HS-5 (cell line): ENCODE data around the gene UBL4B.
"Not testable (repeated sequence)": the region's sequence is repeated elsewhere in the genome, so short reads cannot be mapped to it uniquely, and the experiment has no call there.

Experiments
- DNase-seq: peaks from one replicate; pipeline ENCODE4 v3.0.0-alpha.2; 2012; ENCODE audit warnings: low read depth

Gene UBL4B

GRCh38 chr1:110112143-110112542, at the start of gene UBL4B:
UBL4B (plus strand) TSS chr1:110112443; CDS start chr1:110112535, 92 bp downstream.
- DNase-seq = no peak

GRCh38 chr1:110062612-110063011, 49.6 kb upstream of the UBL4B start:
- DNase-seq = no peak

- no peak for DNase-seq
Measured at GRCh38 chr1:110063781-110064180, 48.5 kb upstream of the UBL4B start.

GRCh38 chr1:110064576-110065337, 47.5 kb upstream of the UBL4B start:
- DNase-seq = no peak

- DNase-seq = no peak
Measured at GRCh38 chr1:110065841-110066240, 46.4 kb upstream of the UBL4B start.

GRCh38 chr1:110067479-110067892, 44.8 kb upstream of the UBL4B start:
- DNase-seq = no peak

- DNase-seq = no peak
Measured at GRCh38 chr1:110067893-110068645, 44.2 kb upstream of the UBL4B start.

- no peak for DNase-seq
Measured at GRCh38 chr1:110068646-110069403, 43.4 kb upstream of the UBL4B start.

GRCh38 chr1:110069404-110070281, 42.6 kb upstream of the UBL4B start:
- DNase-seq = no peak

GRCh38 chr1:110070282-110070669, 42.0 kb upstream of the UBL4B start:
- no peak for DNase-seq

- no peak for DNase-seq
Measured at GRCh38 chr1:110070671-110071242, 41.5 kb upstream of the UBL4B start, which contains the start of gene ALX3. ALX3 (minus strand) TSS chr1:110070672; CDS start chr1:110070612, 60 bp downstream.

- no peak for DNase-seq
Measured at GRCh38 chr1:110074166-110074565, 38.1 kb upstream of the UBL4B start.

GRCh38 chr1:110076789-110077500, 35.3 kb upstream of the UBL4B start:
- no peak for DNase-seq

GRCh38 chr1:110079995-110080394, 32.2 kb upstream of the UBL4B start:
- not testable (repeated sequence) for DNase-seq

GRCh38 chr1:110081061-110081460, 31.2 kb upstream of the UBL4B start:
- no peak for DNase-seq

- DNase-seq = no peak
Measured at GRCh38 chr1:110082477-110082876, 29.8 kb upstream of the UBL4B start.

- no peak for DNase-seq
Measured at GRCh38 chr1:110083061-110083865, 29.0 kb upstream of the UBL4B start.

GRCh38 chr1:110083866-110084226, 28.4 kb upstream of the UBL4B start:
- DNase-seq = no peak

- DNase-seq = no peak
Measured at GRCh38 chr1:110084227-110085078, 27.8 kb upstream of the UBL4B start.
